OCI-LY3 (cell line): ENCODE results near the gene LGI4.

Experiments
- CTCF ChIP-seq: fragments of 200-600, 300-600 bp; sonication (generic); IDR thresholded peaks from 2 replicates; pipeline ENCODE4 v1.5.1; 2014; ENCODE audit warnings: antibody characterized with exemption, low read length, low read depth
- EZH2phosphoT487 ChIP-seq: fragments of 200-600 bp; shearing (Covaris generic); IDR thresholded peaks from 2 replicates; pipeline ENCODE4 v1.6.1; 2018; ENCODE audit warnings: antibody characterized with exemption, mixed run types, low read depth

- TF ChIP-seq CTCF (no peak), EZH2phosphoT487 (no peak)
Measured at GRCh38 chr19:35080613-35081170, 54.2 kb downstream of the LGI4 start.
